Activated CD8-positive, alpha-beta memory T cell treated with anti-CD3 and anti-CD28 coated beads for 36 hours (primary cell): Measurements from ENCODE around the gene ZNF341. TPM values are rescaled to one million over a fixed set of nuclear protein-coding genes. Genes with fewer than 3 reads are reported as not detected.

Experiments
- CTCF ChIA-PET: fragments of 350-600 bp; sonication (Branson Sonifier 250); formaldehyde crosslinking; loops from one replicate; lab custom pipeline; 2021; ENCODE audit warnings: antibody characterized with exemption; lab: Charles Lee
- POLR2A ChIA-PET: fragments of 350-600 bp; sonication (Branson Sonifier 250); formaldehyde crosslinking; loops from one replicate; lab custom pipeline; 2021; ENCODE audit warnings: antibody characterized with exemption; lab: Charles Lee
- total RNA-seq, 2 experiments: library from RNA; stranded (reverse); gene quantifications; one replicate each; pipeline ENCODE4 v1.2.3, GENCODE V29; 2021

The ZNF341 gene
- total RNA-seq, 2 experiments from 2014 or later: 4.3 to 5.0 TPM

DNA sequence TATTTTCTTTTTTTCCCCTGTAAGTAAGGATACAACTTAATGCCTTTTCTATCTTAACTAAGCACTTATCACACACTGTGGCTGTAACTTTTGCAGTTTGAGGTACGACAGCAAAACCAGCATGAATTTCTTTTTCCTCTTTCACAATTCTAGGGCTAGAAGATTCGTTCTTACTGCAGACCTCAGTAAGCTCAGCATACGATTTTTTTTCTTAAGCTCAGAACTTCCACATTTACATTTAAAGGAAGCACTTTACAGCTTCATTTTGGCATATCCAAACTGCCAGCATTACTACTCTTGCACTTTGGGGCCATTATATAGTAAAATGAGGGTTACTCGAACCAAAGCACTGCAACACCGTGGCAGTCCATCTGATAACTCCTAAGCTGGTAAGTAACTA is 78.5 kb downstream of the ZNF341 start:
- ChIA-PET POLR2A (interaction anchor here (2.1 to 2.4 kb wide), 2 partner anchors 16 to 301 kb away, joined by 5 to 14 read pairs; partner anchors contain the start of gene EIF2S2), CTCF (interaction anchor here (1.2 kb wide), 1 partner anchor 79 kb away, joined by 4 read pairs; the partner anchor contains the start of gene ZNF341)

DNA sequence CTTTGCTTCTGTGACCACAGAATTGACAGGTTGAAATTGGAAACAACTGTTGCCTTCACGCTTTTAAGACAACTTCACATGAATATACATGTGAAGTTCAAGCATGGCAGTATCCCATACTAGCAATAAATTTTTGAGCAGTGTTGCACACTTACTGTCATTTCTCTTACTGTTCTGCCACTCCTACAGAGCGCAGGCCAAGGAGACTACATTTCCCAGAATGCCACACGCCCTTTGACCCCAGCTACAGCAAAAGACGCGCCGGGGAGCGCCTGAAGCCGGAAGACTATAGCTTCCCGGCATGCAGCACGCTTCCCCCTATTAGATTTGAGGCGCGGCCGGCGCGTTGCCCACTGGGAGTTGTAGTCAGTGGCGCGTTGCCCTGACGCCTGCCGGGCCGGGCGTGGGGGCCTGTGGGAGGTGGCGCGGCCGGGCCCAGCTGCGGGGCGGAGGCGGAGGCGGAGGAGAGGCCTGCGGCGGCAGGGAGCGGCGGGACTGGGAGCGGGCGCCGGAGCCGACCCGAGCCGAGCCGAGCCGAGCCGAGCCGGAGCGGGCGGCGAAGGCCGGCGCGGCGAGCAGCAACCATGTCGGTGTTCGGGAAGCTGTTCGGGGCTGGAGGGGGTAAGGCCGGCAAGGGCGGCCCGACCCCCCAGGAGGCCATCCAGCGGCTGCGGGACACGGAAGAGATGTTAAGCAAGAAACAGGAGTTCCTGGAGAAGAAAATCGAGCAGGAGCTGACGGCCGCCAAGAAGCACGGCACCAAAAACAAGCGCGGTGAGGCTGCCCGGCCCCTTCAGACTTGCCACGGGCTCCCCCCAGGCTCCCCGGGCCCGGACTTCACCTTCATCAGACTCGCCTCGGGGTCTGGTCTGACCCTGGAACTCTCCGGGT is 79.3 kb downstream of the ZNF341 start, which contains the start of gene CHMP4B:
TSS of gene CHMP4B (plus strand) at position 464 of the 891 bp plus-strand sequence. CDS start at position 585, 121 bp downstream.
- CTCF ChIA-PET: interaction anchor here (1.2 kb wide), 1 partner anchor 80 kb away, joined by 4 read pairs; the partner anchor contains the start of gene ZNF341
- POLR2A ChIA-PET: interaction anchor here (0.6 to 2.4 kb wide), 6 partner anchors 11 to 321 kb away, joined by 3 to 14 read pairs (median 4); partner anchors contain the start of genes CBFA2T2, EIF2S2 and RALY

DNA sequence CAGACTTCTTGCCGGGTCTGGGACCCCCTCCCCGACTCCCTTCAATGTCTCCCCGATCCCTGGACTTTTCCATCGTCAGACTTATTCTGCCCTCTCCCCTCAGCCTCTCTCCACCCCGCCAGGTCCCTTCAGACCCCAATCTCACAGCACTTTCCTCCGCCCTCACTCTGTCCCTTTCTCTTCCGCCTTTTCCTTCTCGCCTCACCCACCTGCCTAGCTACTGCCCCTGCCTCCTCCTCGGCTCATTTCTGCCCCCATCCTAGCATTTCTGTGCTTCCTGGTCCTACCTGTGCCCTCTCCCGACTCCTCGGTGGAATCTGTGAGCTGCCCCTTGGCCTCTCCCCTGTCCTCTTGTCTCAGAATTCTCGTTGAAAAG is 80.0 kb downstream of the ZNF341 start:
- ChIA-PET POLR2A (interaction anchor here (0.6 to 2.4 kb wide), 6 partner anchors 11 to 300 kb away, joined by 3 to 14 read pairs (median 4); partner anchors contain the start of genes EIF2S2 and RALY), CTCF (interaction anchor here (1.7 kb wide), 1 partner anchor 19 kb away, joined by 6 read pairs; no protein-coding TSS in a partner anchor)

DNA sequence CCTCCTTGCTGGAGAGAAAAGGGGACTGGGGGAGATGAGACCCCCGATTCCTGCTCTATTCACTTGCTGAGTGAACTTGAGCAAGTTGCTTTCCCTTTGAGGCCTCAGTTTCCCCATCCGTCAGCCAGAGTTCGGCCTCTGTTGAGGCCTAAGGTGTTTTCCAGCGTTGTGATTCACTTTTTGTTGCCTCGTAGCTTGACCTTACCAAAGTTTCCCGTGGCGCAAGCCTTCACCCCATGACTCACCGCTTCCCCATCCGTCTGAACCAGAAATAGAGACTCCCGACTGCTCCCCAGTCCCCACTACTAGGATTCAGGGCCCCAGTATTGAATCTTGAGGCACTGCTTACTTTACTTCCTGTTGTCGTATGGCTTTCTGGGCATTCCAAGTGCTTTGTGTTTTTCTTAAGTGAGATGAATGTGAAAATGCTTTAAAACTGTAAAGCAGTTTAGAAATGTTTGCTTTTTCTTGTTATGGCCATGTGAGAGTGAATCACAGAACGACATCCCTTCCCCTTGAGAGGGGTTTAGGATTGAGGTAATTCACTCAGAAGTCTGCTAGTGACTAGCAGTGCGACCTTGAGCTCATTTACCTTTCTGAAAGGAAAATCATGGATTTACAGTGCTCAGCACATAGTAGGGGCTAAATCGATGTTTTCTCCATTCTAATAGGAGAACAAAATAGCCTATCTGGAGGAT is 80.5 kb downstream of the ZNF341 start:
- POLR2A ChIA-PET: interaction anchor here (0.6 to 2.4 kb wide), 8 partner anchors 10 to 299 kb away, joined by 3 to 14 read pairs (median 4); partner anchors contain the start of genes EIF2S2 and PXMP4

DNA sequence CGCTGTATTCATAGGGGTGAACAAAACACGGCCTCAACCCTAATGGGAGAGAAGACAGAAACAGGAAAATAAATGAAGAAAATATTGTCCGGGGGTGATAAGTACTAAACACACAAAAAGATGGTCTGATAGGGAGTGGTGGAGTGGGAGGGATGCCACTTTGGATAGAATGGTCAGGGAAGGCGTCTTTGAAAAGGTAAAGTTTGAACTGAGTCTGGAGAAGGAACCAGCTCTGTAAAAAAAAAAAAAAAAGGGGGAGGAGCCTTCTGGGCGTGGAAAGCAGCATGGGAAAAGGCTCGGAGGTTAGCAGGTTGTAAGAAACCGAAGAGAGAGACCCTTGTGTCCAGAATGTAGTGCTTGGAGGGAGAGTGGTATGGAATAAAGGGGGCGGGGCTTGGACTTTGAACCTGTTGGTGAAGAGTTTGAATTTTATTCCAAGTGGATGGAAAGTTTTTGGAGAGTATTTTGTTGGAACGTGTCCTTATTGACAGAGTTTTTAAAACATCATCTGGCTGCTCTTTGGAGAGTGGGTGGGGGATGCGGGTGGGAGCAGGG is 81.2 kb downstream of the ZNF341 start:
- CTCF ChIA-PET: interaction anchor here (0.7 to 1.7 kb wide), 2 partner anchors 18 to 21 kb away, joined by 3 to 6 read pairs; no protein-coding TSS in a partner anchor
- POLR2A ChIA-PET: interaction anchor here (0.6 to 2.4 kb wide), 5 partner anchors 9 to 299 kb away, joined by 3 to 14 read pairs (median 4); partner anchors contain the start of genes EIF2S2 and PXMP4

More for the DNA sequence above, 80.5 kb downstream of the ZNF341 start:
- CTCF ChIA-PET: interaction anchor here (1.7 kb wide), 1 partner anchor 20 kb away, joined by 6 read pairs; no protein-coding TSS in a partner anchor

DNA sequence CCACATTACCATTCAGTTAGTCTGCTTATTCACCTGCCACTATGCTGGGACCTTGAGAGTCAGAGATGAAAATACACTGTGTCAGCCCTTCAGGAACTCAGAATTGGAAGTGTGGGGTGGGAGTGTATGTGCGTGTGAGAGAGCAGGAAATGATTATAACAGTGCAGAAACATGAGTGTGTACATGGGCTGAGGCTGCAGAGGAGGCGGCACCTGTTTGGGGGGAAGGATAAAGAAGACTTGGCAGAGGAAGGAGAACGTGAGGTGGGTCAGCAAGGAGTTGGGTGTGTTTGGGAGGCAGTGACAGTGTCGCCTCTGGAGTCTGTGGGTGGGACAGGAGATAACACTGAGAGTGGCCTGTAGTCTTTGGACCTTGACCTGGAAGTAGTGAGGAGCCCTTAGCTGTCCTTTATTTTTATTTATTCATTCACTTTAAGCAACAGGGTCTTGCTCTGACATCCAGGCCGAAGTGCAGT is 82.5 kb downstream of the ZNF341 start:
- ChIA-PET CTCF (interaction anchor here (0.6 kb wide), 2 partner anchors 11 to 1276 kb away, joined by 3 read pairs; no protein-coding TSS in a partner anchor), POLR2A (interaction anchor here (1.1 kb wide), 1 partner anchor 10 kb away, joined by 4 read pairs; no protein-coding TSS in a partner anchor)

DNA sequence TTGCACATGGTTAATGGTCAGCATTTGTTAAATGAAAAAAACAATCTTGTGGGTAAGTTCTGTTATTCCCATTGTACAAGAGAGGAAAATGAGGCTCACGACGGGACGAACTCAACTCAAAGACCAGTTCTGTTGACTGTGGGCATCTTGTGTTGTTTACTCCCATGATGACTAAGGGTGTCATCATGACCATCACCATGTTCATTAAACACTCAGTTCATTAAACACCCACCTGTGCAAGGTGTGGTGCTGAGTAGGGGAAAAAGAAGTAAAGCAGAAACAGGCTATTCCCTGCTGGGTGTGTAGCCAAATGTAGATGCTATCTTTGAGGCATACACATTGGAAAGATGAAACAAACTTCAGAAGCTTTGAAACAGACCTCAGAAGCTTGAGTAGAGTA is 83.9 kb downstream of the ZNF341 start:
- ChIA-PET CTCF (no interaction called here), POLR2A (no interaction called here)

DNA sequence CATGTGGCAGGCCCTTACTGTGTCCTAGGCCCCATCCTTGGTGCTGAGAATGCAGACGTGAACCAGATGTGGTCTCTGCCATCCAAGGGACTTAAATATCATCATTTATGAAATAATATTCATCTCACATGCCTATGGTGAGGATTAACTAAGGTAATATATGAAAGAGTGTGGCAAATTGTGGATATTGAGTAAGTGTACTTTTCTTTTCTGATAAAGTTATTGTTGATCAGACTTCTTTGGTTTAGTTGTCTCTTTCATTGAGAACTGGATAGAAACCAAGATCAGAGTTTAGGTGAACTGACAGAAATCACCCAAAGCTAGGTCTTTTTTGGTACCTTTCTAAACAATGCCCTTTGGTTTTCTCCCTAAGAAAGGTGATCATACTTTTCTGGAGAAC is 84.4 kb downstream of the ZNF341 start:
- CTCF ChIA-PET: no interaction called here
- POLR2A ChIA-PET: no interaction called here

DNA sequence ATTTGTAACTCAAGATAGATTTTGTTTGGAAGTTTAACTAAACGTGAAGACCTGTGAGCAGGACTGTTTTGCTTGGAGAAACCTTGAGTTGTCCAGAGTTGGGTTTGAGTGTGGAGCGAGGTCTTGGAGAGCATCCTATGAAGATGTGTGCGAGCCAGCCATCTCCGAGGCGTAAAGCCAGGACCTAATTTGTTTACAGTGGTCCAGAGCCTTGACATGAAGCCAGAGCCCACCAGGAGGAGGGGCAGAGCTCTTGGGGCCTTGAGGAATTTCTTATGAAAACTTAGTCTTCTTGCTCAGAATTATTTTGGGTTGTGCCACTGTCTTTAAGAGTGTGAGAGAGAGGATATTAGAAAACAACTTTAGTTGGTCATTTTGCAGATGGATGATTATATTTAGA is 85.6 kb downstream of the ZNF341 start:
- ChIA-PET POLR2A (no interaction called here), CTCF (no interaction called here)

DNA sequence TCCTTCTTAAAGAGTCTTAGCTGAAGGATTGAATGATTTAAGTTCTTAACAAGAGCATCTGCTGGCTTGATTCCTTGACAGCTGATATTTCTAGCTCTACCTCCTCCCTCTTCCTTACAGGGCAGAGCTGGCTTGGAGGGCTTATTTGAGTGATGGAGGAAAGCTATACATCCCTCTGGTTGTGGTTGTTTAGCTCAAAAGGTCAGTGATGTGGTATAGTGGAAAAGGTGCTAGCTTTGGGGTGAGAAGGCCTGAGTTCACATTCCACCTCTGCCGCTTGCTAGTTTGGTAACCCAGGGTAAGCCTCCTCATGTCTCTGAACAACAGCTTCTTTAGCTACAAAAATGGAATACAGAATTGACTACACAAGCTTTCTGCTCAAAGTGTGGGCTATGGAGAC is 87.7 kb downstream of the ZNF341 start:
- ChIA-PET POLR2A (interaction anchor here (0.6 kb wide), 1 partner anchor 244 kb away, joined by 3 read pairs; no protein-coding TSS in a partner anchor), CTCF (interaction anchor here (1.2 kb wide), 1 partner anchor 28 kb away, joined by 5 read pairs; no protein-coding TSS in a partner anchor)

DNA sequence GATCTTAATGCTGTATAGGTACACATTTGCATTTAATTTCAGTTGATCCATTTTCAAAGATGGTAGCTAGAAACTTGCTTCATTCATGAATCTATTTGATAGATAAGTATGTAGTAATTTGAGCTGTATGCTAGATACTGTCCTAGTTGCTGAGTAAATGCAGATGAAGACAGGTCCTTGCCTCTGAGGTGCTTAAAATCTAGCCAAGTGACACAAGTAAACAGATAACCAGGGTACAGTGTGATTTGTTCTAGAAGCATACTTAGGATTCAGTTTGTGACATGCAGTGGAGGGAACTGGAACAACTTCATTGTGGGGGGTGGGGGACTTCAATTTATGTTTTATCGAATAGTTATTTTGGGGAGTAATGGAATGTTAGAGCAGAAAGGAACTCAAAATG is 88.6 kb downstream of the ZNF341 start:
- POLR2A ChIA-PET: no interaction called here
- CTCF ChIA-PET: no interaction called here

DNA sequence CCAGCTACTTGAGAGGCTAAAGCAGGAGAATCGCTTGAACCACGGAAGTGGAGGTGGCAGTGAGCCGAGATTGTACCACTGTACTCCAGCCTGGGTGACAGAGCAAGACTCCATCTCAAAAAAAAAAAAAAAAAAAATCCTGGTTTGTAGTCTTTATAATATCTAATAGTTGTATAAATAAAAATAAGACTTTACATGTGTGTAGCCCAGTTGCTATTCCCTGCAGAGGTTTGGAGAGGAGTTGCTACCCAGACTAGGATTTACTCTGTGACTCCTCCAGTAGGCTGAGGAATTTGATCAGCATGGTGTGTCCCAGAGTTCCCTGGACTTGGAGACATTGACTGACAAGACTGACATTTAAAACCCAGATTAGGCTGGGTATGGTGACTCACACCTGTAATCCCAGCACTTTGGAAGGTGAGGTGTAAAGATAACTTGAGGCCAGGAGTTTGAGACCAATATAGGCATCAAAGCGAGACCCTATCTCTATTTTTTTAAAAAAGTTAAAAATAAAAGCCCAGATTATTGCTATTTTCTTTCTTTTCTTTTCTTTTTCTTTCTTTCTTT is 89.6 kb downstream of the ZNF341 start:
- POLR2A ChIA-PET: no interaction called here
- CTCF ChIA-PET: no interaction called here

DNA sequence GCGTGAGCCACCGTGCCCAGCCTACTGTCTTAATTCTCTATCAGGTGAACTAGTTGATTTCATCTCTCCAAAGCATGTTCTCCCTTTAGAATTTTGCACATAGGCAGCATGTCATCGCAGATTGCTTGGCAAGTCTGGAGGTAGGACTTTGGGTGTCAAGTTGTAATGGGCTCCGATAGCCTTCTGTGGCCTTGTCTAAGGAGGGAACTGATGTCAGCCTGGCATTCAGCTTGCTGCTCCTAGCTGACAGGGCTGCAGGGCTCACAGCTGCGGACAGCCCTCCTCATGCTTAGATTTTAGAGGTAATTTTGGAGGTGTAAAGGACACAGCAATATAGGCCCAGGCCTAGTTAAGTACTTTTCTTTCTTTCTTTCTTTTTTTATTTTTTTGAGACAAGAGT is 90.6 kb downstream of the ZNF341 start:
- CTCF ChIA-PET: no interaction called here

DNA sequence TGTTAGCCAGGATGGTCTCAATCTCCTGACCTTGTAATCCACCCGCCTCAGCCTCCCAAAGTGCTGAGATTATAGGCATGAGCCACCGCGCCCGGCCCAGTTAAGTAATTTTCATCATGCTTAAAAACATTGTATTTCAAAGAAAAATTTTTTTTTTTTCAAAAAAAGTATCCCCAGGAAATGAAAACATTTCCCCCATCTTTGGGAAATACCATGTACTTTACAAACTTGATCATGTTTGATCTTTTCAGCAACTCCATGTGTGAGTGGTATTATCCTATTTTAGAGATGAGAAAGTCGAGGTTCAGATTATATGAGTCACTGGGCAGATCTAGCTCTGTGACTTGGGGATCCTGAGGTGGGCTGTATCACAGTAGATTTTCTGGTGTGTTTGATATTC is 91.2 kb downstream of the ZNF341 start:
- POLR2A ChIA-PET: interaction anchor here (1.2 kb wide), 1 partner anchor 11 kb away, joined by 4 read pairs; no protein-coding TSS in a partner anchor
- CTCF ChIA-PET: no interaction called here

More for the DNA sequence above, 90.6 kb downstream of the ZNF341 start:
- POLR2A ChIA-PET: interaction anchor here (0.6 to 1.2 kb wide), 2 partner anchors 10 to 13 kb away, joined by 4 read pairs; no protein-coding TSS in a partner anchor

DNA sequence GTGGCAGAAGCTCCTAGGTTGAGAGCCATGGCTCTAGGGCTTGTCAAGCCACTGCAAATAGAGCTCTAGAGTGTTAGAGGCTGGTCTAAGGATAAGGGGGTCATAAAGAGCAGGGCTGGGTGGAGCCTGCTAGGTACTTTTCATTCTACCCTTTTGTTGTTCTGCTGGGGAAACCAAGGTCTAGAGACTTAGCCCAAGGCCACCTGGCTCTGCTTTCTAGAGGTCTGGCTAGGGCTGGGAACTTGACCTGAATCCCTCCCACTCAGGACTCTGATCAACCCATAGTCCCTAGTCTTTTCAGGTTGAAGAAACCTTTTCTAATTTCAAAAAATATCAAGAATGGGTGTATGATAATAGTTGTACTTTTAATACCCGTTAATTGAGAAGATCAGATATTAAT is 93.1 kb downstream of the ZNF341 start:
- ChIA-PET POLR2A (interaction anchor here (0.7 kb wide), 1 partner anchor 11 kb away, joined by 4 read pairs; no protein-coding TSS in a partner anchor), CTCF (interaction anchor here (0.6 to 1.0 kb wide), 2 partner anchors 46 to 360 kb away, joined by 3 read pairs; no protein-coding TSS in a partner anchor)

DNA sequence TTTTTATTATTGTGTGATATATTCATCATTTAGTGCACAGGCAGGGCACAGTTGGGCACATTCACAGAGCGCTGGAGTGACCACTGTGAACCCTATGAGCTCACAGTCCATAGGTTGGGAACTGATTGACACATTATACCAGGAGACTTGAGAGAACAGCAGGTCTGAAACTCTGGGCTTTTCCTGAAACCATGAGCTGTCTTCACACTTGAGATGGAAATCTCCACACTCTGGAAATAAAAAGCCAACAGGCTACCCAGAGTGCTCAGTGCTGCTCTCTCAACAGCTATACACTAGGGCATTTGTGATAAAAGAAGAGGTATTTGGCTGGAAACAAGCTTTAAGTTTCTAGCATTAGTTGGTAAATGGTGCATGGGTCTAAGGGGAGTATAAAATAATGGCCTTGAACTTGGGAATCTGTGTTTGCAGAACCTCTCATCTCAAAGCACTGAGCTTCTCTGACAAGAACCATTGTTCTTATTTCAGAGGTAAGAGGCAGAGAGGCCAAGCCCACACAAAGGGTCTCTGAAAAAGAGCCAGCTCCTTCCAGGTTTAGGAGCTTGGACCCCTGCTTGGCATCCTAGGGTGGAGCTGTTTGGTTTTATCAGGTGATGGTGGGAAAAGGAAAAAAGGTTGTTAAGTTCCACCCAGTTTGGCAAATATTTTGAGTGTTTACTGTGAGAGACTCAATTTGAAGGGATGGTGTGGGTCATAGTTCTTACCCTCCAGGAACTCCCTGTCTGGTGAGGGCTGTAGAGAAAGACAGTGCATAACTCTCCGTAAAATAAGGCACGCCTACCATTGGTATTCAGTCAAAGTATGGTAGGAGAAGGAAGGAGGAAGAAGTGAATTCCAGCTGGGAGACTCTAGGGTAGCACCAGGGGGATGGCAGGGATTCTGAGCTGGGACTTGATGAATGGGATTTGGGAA is 93.8 kb downstream of the ZNF341 start:
- ChIA-PET POLR2A (no interaction called here), CTCF (interaction anchor here (0.6 to 1.0 kb wide), 3 partner anchors 11 to 361 kb away, joined by 3 read pairs; no protein-coding TSS in a partner anchor)
